K562 (cell line): ENCODE data around the gene ROR2. TPM values are rescaled to one million over a fixed set of nuclear protein-coding genes. Genes with fewer than 3 reads are reported as not detected.

Experiments used
- DACH1 ChIP-seq: fragments of 450-650 bp; IDR thresholded peaks from 2 replicates; pipeline ENCODE4 v1.6.1; 2018; ENCODE audit not compliant: partially characterized antibody
- E2F6 ChIP-seq, 2 experiments: IDR thresholded peaks; 2 replicates each; pipeline ENCODE4 v1.6.1; 2011; ENCODE audit warnings: borderline replicate concordance in 1 of 2, control low read depth in 1 of 2, low read depth in 1 of 2, low read length in 1 of 2, mild to moderate bottlenecking in 1 of 2, mixed read lengths in 1 of 2, moderate library complexity in 1 of 2; ENCODE audit not compliant: insufficient read depth in 1 of 2, insufficient read length in 1 of 2, poor library complexity in 1 of 2, severe bottlenecking in 1 of 2; ENCODE audit errors: extremely low read depth in 1 of 2
- EWSR1 ChIP-seq: fragments of 450-650 bp; IDR thresholded peaks from 2 replicates; pipeline ENCODE4 v1.6.1; 2018; ENCODE audit warnings: borderline replicate concordance, mild to moderate bottlenecking, low read depth, moderate library complexity; ENCODE audit not compliant: partially characterized antibody
- FOSL1 ChIP-seq: fragments of 200-800 bp; sonication (Bioruptor generic); conservative IDR thresholded peaks from 2 replicates; pipeline ENCODE4 v1.6.1; 2016; ENCODE audit warnings: missing genetic modification characterization, missing compliant biosample characterization
- NBN ChIP-seq: fragments of 450-650 bp; IDR thresholded peaks from 2 replicates; pipeline ENCODE4 v1.6.1; 2016; ENCODE audit warnings: low read depth, mild to moderate bottlenecking
- NCOA2 ChIP-seq, 2 experiments: fragments of 450-650 bp; IDR thresholded peaks; 2 replicates each; pipeline ENCODE4 v1.6.1; 2018; ENCODE audit warnings: mild to moderate bottlenecking in 2 of 2, moderate library complexity in 1 of 2; ENCODE audit not compliant: partially characterized antibody in 2 of 2
- PURB ChIP-seq: sonication (generic); formaldehyde crosslinking; IDR thresholded peaks from 2 replicates; pipeline ENCODE4 v1.9.0; 2021; ENCODE audit warnings: low read depth, mild to moderate bottlenecking, missing genetic modification reagents
- UBTF ChIP-seq, 2 experiments: IDR thresholded peaks; 2 replicates each; pipeline ENCODE4 v1.6.1; 2012; ENCODE audit warnings: improper control_type of control experiment in 2 of 2, low read depth in 2 of 2, low read length in 2 of 2, borderline replicate concordance in 1 of 2
- ZEB2 ChIP-seq: fragments of 450-650 bp; IDR thresholded peaks from 2 replicates; pipeline ENCODE4 v1.6.1; 2016
- polyA plus RNA-seq, 8 experiments: library from polyadenylated mRNA; depleted of rRNA in 4 of 8; stranded (reverse) in 5 of 8; unstranded in 3 of 8; fragments of >200 nt; fragmentation: Nextera tagmentation in 2 of 8; fragmentation: Illumina TruSeq in 1 of 8; extraction: Ambion mirVana in 2 of 8; extraction: Trizol in 1 of 8; gene quantifications; 2 replicates each; pipeline versions ENCODE4 v1.2.1 to v1.2.3, GENCODE V29; 2011 to 2014; ENCODE audit warnings: inconsistent platforms in 1 of 8, missing spikeins in 1 of 8
- total RNA-seq, 7 experiments: library from RNA; depleted of rRNA in 6 of 7; stranded (reverse); fragments of >200 nt in 6 of 7; fragmentation: Illumina TruSeq in 2 of 7; extraction: Trizol in 2 of 7; gene quantifications; 2 replicates each; pipeline versions ENCODE4 v1.2.1 to v1.2.3, GENCODE V29; 2011 to 2021; ENCODE audit warnings: low replicate concordance in 1 of 7
- TF ChIP-seq, protein P1 (sequence below): fragments of 450-650 bp; IDR thresholded peaks from 2 replicates; pipeline ENCODE4 v1.6.1; 2016; ENCODE audit warnings: low read depth
- TF ChIP-seq, protein P2 (sequence below): fragments of 150-350 bp; conservative IDR thresholded peaks from 2 replicates; pipeline ENCODE4 v1.6.1; 2014; ENCODE audit warnings: low read length

ROR2 gene
- total and polyA plus RNA-seq, 9 of the 15 experiments (the other 6 are each of a cell fraction or from before 2014, with no cell fraction given) = 5.6 to 33.8 (median 15.3) TPM

- TF ChIP-seq, protein P1, sequence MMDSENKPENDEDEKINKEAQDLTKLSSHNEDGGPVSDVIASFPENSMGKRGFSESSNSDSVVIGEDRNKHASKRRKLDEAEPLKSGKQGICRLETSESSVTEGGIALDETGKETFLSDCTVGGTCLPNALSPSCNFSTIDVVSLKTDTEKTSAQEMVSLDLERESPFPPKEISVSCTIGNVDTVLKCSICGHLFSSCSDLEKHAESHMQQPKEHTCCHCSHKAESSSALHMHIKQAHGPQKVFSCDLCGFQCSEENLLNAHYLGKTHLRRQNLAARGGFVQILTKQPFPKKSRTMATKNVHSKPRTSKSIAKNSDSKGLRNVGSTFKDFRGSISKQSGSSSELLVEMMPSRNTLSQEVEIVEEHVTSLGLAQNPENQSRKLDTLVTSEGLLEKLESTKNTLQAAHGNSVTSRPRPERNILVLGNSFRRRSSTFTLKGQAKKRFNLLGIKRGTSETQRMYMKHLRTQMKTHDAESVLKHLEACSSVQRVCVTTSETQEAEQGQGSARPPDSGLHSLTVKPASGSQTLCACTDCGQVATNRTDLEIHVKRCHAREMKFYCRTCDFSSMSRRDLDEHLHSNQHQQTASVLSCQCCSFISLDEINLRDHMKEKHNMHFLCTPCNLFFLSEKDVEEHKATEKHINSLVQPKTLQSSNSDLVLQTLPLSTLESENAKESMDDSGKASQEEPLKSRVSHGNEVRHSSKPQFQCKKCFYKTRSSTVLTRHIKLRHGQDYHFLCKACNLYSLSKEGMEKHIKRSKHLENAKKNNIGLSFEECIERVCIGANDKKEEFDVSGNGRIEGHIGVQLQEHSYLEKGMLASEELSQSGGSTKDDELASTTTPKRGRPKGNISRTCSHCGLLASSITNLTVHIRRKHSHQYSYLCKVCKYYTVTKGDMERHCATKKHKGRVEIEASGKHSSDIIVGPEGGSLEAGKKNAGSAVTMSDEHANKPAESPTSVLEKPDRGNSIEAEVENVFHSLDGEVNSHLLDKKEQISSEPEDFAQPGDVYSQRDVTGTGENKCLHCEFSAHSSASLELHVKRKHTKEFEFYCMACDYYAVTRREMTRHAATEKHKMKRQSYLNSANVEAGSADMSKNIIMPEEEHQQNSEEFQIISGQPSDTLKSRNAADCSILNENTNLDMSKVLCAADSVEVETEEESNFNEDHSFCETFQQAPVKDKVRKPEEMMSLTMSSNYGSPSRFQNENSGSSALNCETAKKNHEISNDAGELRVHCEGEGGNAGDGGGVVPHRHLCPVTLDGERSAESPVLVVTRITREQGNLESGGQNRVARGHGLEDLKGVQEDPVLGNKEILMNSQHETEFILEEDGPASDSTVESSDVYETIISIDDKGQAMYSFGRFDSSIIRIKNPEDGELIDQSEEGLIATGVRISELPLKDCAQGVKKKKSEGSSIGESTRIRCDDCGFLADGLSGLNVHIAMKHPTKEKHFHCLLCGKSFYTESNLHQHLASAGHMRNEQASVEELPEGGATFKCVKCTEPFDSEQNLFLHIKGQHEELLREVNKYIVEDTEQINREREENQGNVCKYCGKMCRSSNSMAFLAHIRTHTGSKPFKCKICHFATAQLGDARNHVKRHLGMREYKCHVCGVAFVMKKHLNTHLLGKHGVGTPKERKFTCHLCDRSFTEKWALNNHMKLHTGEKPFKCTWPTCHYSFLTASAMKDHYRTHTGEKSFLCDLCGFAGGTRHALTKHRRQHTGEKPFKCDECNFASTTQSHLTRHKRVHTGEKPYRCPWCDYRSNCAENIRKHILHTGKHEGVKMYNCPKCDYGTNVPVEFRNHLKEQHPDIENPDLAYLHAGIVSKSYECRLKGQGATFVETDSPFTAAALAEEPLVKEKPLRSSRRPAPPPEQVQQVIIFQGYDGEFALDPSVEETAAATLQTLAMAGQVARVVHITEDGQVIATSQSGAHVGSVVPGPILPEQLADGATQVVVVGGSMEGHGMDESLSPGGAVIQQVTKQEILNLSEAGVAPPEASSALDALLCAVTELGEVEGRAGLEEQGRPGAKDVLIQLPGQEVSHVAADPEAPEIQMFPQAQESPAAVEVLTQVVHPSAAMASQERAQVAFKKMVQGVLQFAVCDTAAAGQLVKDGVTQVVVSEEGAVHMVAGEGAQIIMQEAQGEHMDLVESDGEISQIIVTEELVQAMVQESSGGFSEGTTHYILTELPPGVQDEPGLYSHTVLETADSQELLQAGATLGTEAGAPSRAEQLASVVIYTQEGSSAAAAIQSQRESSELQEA = no peak
- TF ChIP-seq DACH1 (no peak), E2F6 (IDR thresholded peaks at IDR 0.05; ENCODE audit: borderline replicate concordance in 1 of 2, extremely low read depth in 1 of 2, insufficient read depth in 1 of 2, insufficient read length in 1 of 2, low read depth in 1 of 2, low read length in 1 of 2, poor library complexity in 1 of 2, severe bottlenecking in 1 of 2) (peak; percentile 98), NBN (no peak), PURB (CRISPR knock-in tag) (no peak), UBTF (IDR thresholded peaks at IDR 0.05; ENCODE audit: borderline replicate concordance in 1 of 2, low read depth in 2 of 2, low read length in 2 of 2) (peak in 1 of 2 experiments; percentile 84; a peak in 1 of 4 replicates), FOSL1 (tag) (no peak), ZEB2 (no peak), EWSR1 (no peak), NCOA2 (IDR thresholded peaks at IDR 0.05; ENCODE audit: partially characterized antibody in 2 of 2) (no peak)
- TF ChIP-seq, protein P2, sequence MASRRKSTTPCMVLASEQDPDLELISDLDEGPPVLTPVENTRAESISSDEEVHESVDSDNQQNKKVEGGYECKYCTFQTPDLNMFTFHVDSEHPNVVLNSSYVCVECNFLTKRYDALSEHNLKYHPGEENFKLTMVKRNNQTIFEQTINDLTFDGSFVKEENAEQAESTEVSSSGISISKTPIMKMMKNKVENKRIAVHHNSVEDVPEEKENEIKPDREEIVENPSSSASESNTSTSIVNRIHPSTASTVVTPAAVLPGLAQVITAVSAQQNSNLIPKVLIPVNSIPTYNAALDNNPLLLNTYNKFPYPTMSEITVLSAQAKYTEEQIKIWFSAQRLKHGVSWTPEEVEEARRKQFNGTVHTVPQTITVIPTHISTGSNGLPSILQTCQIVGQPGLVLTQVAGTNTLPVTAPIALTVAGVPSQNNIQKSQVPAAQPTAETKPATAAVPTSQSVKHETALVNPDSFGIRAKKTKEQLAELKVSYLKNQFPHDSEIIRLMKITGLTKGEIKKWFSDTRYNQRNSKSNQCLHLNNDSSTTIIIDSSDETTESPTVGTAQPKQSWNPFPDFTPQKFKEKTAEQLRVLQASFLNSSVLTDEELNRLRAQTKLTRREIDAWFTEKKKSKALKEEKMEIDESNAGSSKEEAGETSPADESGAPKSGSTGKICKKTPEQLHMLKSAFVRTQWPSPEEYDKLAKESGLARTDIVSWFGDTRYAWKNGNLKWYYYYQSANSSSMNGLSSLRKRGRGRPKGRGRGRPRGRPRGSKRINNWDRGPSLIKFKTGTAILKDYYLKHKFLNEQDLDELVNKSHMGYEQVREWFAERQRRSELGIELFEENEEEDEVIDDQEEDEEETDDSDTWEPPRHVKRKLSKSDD = no peak
Measured at GRCh38 chr9:91900055-91900796, 49.8 kb downstream of the ROR2 start (continued).
